ENCODE data around the gene VGLL2.

Gene VGLL2

DNA sequence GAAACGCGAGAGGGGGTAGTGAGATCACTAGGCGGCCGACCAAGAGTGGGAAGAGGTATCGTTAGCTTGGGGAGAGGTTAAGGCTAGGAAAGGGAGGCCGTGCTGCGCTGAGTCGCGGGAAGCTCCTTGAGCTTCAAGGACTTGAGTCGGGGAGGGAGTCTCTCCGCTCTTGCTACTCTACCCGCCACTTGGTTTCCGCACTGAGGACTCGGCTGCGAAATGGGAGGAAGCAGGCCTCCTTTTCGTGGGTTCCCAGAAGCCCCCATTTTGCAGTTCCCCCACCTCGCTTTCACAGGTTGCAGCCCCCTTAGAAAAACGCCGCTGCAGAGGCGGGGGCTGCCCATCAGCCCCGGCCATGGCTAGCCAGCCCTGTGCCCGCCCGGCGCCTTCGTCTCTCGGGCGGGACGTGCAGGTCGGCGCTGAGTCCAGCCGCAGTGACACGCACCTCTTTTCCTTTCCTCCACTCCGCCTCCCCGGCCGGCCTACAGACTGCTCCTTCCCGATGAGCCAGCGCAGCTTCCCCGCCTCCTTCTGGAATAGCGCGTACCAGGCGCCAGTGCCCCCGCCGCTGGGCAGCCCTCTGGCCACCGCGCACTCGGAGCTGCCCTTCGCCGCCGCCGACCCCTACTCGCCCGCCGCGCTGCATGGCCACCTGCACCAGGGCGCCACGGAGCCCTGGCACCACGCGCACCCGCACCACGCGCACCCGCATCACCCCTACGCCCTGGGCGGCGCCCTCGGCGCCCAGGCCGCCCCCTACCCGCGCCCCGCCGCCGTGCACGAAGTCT lies 4.9 kb downstream of the VGLL2 start:
- DNase-seq = no peak

DNA sequence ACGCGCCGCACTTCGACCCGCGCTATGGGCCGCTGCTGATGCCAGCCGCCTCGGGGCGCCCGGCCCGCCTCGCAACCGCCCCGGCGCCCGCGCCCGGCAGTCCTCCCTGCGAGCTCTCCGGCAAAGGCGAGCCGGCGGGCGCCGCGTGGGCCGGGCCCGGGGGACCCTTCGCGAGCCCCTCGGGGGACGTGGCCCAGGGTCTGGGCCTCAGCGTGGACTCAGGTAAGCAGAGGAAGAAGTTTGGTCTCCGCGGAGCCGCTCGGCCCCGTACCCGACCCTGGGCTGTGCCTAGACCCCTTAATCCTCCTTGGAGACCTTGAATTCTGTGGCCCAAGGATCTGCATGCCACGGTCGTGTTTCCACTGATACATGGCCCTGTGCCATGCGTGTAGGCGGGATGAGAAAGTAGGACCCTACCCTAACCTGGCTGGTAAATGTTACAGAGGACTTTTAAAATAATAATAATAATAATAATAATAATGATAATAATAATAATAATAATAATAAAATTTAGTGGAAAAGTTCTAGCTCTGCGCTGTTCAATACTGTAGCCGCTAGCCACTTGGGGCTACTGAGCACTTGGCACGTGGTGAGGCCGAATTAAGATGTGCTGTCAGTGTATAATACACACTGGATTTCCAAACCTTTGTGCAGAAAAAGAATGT lies 5.6 kb downstream of the VGLL2 start:
- DNase-seq = no peak

DNA sequence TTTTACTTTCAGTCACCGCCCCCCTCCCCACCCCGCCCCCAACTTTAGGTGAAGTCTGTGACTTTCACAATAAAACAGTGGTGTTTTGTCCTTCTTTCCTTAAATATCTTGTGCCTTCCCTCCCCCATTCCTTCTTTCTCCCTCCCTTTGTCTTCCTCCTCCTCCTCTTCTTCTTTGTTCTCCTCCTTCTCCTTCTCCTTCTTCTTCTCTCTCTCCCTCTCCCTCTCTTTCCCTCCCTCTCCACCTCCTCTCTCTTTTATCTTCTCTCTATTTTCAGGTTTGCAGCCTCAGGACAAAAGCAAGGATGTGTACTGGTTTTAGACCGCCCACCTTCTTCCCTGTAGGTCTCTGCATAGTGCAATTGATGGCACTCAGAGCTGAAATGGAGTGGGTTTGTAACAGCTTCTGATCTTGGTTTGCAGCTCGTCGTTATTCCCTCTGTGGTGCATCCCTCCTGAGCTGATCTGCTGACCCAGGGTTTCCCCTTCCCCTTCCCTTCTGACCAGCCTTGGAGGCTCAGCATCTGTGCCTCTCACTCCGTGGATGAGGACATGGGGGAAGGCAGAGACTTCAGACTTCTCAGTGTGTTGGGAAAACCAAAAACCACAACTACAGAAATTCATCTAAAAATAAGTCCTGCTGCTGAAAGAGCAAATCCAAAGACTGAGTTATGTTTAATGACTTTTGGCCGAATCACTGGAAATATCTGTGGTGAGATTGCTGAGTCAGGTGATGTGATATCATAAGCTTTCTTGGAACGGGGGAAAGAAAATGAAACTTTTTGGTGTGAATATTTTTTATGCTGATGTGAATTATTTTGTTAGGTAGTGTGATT lies 6.9 kb downstream of the VGLL2 start:
- no peak for DNase-seq

GRCh38 chr6:117272891-117273290 lies 7.5 kb downstream of the VGLL2 start:
- no peak for DNase-seq

- DNase-seq = no peak
Observed at GRCh38 chr6:117275205-117275604, 9.8 kb downstream of the VGLL2 start.

DNA sequence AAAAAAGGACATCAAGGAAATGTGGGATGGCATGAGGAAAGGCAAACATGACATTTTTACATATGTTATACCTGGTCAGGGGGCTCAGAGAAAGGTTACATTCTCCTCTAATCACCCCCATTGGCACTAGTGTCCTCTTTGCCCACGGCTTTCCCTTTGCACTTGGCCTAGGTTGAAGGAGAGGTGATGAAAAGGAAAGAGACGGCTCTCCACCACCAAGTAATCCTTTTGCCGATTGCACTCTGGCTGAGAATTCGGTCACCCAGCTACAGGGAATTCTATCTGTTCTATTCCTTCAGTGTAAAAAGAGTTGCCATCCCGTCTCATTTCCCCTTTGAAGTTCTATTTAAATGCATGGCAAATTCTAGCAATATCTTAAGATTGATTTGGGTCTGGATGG lies 10.4 kb downstream of the VGLL2 start:
- DNase-seq = no peak

GRCh38 chr6:117276778-117277316 lies 11.5 kb downstream of the VGLL2 start:
- no peak for DNase-seq

DNA sequence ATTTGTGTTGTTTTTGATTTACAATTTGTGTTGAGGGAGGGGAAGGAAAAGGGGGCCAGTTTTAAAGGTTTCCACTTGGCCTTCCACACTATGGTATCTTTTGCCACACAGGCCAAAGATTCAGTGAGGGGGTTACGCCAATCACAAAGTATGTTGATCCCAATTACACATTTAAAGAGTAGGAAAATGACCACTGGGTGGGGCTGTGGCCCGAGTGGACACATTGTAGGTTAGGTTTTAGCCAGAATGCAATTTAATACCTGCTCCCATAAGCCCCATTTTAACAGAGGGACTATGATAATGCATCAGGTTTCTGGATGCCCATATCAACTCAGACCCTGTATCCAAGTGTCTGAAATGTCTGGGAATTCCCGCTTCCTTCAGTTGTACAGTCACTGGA lies 15.6 kb downstream of the VGLL2 start:
- DNase-seq = no peak

DNA sequence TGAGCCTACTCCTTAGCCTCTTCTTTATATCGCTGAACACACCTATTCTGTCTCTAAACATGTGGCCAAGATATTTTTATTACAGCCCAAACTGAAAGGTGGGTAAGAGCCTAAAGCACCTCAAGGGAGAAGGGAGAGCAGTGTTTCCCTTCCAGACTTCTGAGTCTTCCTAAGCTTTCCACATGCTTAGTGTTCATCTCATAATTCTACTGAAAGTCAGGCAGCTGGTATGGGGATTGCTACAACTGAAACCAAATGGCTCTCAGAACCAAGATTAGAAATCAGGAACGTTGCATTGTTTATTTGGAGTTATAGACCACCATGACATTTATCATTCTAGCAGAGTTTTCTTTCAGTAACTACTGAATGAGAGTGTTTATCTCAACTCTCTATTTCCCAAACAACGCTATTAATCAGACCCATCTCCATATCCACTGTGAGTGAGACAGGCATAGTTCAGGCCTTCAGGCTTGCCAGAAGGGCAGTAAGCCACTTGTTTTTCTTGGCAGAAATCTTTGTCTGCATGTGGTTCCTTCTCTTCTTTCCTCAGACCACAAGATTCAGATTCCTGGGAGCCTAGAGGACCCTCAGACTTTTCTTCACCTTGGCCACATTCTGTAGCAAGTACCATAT lies 22.8 kb downstream of the VGLL2 start:
- no peak for DNase-seq

DNA sequence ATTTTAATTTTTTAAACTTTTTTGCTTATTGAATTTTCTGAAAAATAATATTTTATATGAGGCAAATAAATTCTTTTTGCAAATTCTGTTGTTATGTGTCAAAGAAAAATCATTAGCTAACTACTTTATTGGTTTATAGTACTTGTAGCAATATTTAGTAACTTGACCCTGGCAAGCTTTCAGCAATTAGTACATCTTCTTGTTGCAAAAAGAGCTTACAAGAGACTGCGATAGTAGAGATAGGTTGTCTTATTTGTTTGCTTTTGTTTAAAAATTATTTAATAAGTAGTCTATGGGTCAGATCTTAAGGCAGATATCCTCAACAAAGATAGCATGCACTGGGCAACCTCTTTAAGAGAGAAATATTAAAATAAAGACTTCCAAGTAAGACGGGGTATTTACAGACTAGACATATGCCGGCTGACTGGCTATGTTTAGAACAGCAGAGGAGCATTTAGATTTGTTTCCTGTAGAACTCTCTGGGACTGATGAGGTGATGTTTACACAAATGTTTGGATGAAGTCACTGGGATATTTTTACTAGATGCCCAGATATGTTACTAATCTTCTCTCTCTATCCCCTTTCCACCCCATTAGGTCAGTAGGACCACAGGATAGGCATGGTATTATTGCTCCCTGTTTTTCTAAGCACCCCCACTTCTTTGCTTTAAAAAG lies 25.0 kb downstream of the VGLL2 start:
- no peak for DNase-seq

- DNase-seq = no peak
Observed at GRCh38 chr6:117298941-117299340, 33.6 kb downstream of the VGLL2 start.

GRCh38 chr6:117303323-117303722 lies 38.0 kb downstream of the VGLL2 start:
- DNase-seq = no peak

DNA sequence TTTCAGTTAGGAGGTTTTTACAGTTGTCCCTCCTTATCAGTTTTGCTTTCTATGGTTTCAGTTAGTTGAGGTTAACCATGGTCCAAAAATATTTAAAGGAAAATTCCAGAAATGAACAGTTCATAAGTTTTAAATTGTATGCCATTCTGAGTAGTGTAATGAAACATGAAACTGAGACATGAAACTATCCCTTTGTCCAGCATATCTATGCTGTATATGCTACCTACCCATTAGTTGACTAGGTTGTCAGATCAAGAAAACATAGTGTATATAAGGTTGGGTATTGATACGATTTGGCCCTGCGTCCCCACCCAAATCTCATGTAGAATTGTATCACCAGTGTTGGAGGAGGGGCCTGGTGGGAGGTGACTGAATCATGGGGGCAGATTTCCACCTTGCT lies 39.1 kb downstream of the VGLL2 start:
- DNase-seq = no peak

GRCh38 chr6:117306227-117306790 lies 41.0 kb downstream of the VGLL2 start:
- DNase-seq = no peak

GRCh38 chr6:117307655-117308054 lies 42.3 kb downstream of the VGLL2 start:
- no peak for DNase-seq

GRCh38 chr6:117309069-117309468 lies 43.7 kb downstream of the VGLL2 start:
- no peak for DNase-seq

GRCh38 chr6:117309611-117310010 lies 44.3 kb downstream of the VGLL2 start:
- no peak for DNase-seq

GRCh38 chr6:117311310-117311709 lies 46.0 kb downstream of the VGLL2 start:
- DNase-seq = no peak

GRCh38 chr6:117311726-117312125 lies 46.4 kb downstream of the VGLL2 start:
- DNase-seq = no peak

DNA sequence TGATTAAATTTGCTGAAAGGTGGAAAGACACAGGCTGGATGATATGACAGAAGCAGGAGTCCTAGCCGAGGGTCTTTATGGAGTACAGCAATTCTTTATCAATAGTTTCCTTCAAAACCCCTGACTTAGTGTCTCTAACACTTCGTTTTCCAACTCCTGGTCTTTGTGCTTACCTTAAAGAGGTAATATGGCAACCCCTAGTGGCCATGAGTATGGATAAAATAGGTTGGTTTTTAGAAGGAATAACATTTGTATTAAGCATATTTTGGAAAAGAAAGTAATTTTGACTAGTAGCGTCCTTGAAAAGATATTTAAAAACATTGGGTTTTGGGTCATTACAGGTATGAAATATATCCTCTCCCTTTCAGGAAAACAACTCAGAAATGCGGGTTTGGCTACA lies 51.9 kb downstream of the VGLL2 start:
- no peak for DNase-seq

All from CD4-positive, alpha-beta T cell treated with Interleukin-17A for 1 hour (primary cell).